Measurements from ENCODE around the gene GJE1.

DNA sequence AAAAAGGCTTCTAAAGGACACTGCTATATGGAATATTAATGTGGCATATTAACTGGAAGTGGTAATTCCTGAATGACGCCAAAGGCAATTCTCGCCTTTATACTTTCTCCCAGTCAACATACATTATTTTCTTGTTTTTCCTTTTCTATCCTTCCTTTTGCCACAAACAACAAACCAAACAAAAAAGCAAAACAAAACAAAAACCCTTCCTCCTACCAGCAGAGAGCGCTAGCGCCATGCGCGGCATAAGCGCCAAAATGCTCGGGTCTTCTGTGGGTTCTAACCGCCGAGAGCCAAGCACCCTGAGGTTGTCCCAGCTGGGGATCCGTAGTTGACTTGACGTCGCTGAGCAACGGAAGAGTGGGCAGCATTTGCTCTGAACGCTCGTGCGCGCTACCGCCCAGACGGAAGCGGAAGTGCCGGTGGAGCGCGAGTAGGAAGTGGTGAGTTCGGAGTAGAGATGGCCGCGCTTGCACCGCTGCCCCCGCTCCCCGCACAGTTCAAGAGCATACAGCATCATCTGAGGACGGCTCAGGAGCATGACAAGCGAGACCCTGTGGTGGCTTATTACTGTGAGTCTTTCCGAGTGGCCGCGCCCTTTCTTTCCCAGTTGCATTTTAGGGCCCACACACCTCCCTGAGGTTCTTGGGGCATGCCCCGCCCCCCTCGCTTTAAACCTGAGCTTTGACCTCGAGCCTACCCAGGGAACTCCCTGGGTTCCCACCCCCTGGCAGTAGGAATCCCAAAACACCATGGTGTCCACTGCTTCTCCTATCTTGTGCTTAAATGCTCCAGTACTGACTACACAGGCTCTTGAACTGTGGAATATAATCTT lies 14.3 kb downstream of the GJE1 start, which contains the start of the genes NMBR and VTA1:
- TF ChIP-seq ZNF274 (IDR thresholded peaks at IDR 0.05; ENCODE audit: low read depth, low read length) = no peak
- no peak for TF ChIP-seq SUZ12 (IDR thresholded peaks at IDR 0.05; ENCODE audit: extremely low read depth, insufficient read depth, insufficient read length)
- TF ChIP-seq YY1 (IDR thresholded peaks at IDR 0.05; ENCODE audit: insufficient read depth, insufficient read length) = peak; percentile 27
